SU-DHL-6 (cell line): ENCODE data around the gene TRIM66.

Experiments used
- H2AFZ ChIP-seq: fragments of 200-600 bp; sonication (generic); 2 replicates; pipeline ENCODE4 v1.6.1; 2014; ENCODE audit warnings: low read depth, mild to moderate bottlenecking, moderate library complexity, mixed read lengths, antibody characterized with exemption, low read length; ENCODE audit not compliant: severe bottlenecking
- H3F3A ChIP-seq: fragments of 200-600 bp; shearing (Covaris generic); 2 replicates; pipeline ENCODE4 v1.6.0; 2016; ENCODE audit warnings: antibody characterized with exemption, mild to moderate bottlenecking; ENCODE audit not compliant: insufficient read depth
- H3K27ac ChIP-seq: fragments of 200-600 bp; sonication (generic); 2 replicates; pipeline ENCODE4 v1.5.1; 2016; ENCODE audit warnings: low read depth, mild to moderate bottlenecking, low read length, moderate library complexity, mixed read lengths
- H3K27me3 ChIP-seq: fragments of 200-600 bp; sonication (generic), shearing (Covaris generic); 2 replicates; pipeline ENCODE4 v1.6.0; 2014; ENCODE audit warnings: mild to moderate bottlenecking, low read length
- H3K36me3 ChIP-seq: fragments of 200-600 bp; sonication (generic); 2 replicates; pipeline ENCODE4 v1.6.1; 2014; ENCODE audit warnings: mild to moderate bottlenecking, low read length, mixed read lengths
- H3K4me2 ChIP-seq: fragments of 300-600, 200-600 bp; shearing (Covaris generic), sonication (generic); 2 replicates; pipeline ENCODE4 v1.6.0; 2014; ENCODE audit warnings: low read length, low read depth, mild to moderate bottlenecking; ENCODE audit not compliant: poor library complexity, severe bottlenecking
- H3K4me3 ChIP-seq: fragments of 200-600 bp; sonication (generic); 2 replicates; pipeline ENCODE4 v1.5.1; 2014; ENCODE audit warnings: antibody characterized with exemption, low read length, mild to moderate bottlenecking, mixed read lengths; ENCODE audit not compliant: insufficient read depth, poor library complexity, severe bottlenecking
- H3K79me2 ChIP-seq: fragments of 200-600 bp; sonication (generic); 2 replicates; pipeline ENCODE4 v1.6.1; 2014; ENCODE audit warnings: mild to moderate bottlenecking, low read length, moderate library complexity; ENCODE audit not compliant: insufficient read depth
- H3K9ac ChIP-seq: fragments of 200-600 bp; sonication (generic); 2 replicates; pipeline ENCODE4 v1.7.0; 2014; ENCODE audit warnings: mild to moderate bottlenecking, low read length
- H3K9me2 ChIP-seq: fragments of 200-600 bp; sonication (generic); replicated peaks from 2 replicates; pipeline ENCODE4 v1.6.1; 2014; ENCODE audit warnings: low read length; ENCODE audit not compliant: insufficient read depth
- H3K9me3 ChIP-seq: fragments of 200-600 bp; sonication (generic); 2 replicates; pipeline ENCODE4 v1.6.1; 2014; ENCODE audit warnings: low read length, mixed read lengths; ENCODE audit not compliant: insufficient read depth
- H4K20me1 ChIP-seq: fragments of 200-600 bp; sonication (generic); 2 replicates; pipeline ENCODE4 v1.6.1; 2014; ENCODE audit warnings: low read depth, mild to moderate bottlenecking, antibody characterized with exemption, low read length, moderate library complexity, mixed read lengths
- EZH2phosphoT487 ChIP-seq: fragments of 200-600 bp; sonication (generic), shearing (Covaris generic); conservative IDR thresholded peaks from 2 replicates; pipeline ENCODE4 v1.6.1; 2018; ENCODE audit warnings: mild to moderate bottlenecking, antibody characterized with exemption, low read length, moderate library complexity, mixed read lengths
- TF ChIP-seq, protein P1 (sequence below): fragments of 200-600 bp; sonication (generic); IDR thresholded peaks from one replicate; pipeline ENCODE4 v1.5.1; 2017; ENCODE audit warnings: antibody characterized with exemption, mild to moderate bottlenecking, low read length, moderate library complexity; ENCODE audit not compliant: insufficient read depth, poor library complexity, severe bottlenecking

The TRIM66 gene

DNA sequence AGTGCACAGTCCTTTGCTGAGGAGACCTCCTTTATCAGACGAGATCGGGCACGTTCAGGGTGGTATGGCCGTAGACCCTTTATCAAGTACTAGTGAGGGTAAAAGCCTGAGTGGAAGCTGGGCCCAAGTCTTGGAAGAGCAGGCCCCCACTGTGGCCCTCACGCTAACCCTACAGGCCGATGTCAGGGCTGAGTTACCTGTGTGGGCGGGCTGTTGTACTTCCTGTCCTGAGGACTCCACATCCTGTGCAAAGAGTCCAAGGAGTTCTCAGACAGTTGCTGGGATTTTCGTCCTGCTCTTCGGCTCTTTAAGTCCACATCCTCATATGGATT lies 35.0 kb upstream of the TRIM66 start:
- H3K9me2 ChIP-seq, result no peaks in the 10 kb centered on the region
- H3K79me2 ChIP-seq, result no peaks in the 10 kb centered on the region
- no peak overlapping the region for H3K27ac ChIP-seq
- TF ChIP-seq, protein P1, sequence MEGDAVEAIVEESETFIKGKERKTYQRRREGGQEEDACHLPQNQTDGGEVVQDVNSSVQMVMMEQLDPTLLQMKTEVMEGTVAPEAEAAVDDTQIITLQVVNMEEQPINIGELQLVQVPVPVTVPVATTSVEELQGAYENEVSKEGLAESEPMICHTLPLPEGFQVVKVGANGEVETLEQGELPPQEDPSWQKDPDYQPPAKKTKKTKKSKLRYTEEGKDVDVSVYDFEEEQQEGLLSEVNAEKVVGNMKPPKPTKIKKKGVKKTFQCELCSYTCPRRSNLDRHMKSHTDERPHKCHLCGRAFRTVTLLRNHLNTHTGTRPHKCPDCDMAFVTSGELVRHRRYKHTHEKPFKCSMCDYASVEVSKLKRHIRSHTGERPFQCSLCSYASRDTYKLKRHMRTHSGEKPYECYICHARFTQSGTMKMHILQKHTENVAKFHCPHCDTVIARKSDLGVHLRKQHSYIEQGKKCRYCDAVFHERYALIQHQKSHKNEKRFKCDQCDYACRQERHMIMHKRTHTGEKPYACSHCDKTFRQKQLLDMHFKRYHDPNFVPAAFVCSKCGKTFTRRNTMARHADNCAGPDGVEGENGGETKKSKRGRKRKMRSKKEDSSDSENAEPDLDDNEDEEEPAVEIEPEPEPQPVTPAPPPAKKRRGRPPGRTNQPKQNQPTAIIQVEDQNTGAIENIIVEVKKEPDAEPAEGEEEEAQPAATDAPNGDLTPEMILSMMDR, result no peak
- no peak for TF ChIP-seq EZH2phosphoT487
- H2AFZ ChIP-seq, result peak overlapping the region; percentile 23
- no peak overlapping the region for H3K9ac ChIP-seq
- no peaks in the 10 kb centered on the region for H3K9me3 ChIP-seq
- H3K36me3 ChIP-seq, result no peaks in the 10 kb centered on the region
- no peak overlapping the region for H3K4me3 ChIP-seq
- no peaks in the 10 kb centered on the region for H4K20me1 ChIP-seq
- no peaks in the 10 kb centered on the region for H3F3A ChIP-seq
- H3K4me2 ChIP-seq, result no peak overlapping the region
- no peaks in the 10 kb centered on the region for H3K27me3 ChIP-seq

DNA sequence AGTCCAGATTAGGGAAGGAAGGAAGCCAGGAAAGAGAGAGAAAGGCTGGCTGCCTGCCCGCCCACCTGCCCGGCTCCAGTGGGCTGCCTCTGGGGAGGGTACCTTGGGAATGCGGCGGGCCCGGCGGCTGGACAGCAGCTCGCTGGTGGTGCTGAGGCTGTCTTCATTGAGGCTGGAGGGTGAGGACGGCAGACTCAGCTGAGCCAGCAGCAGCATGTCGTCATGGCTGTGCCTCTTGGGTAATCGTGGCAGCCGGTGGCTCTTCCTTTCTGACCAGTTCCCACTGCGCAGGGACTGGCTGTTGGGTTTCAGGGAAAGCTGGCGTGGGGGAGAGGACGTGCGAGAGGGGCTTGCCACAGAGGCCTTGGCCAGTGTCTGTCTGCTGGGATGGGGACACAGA lies 33.0 kb upstream of the TRIM66 start:
- Histone ChIP-seq H3K27ac (no peak overlapping the region), H3F3A (no peaks in the 10 kb centered on the region), H3K4me3 (no peak overlapping the region), H3K79me2 (no peaks in the 10 kb centered on the region), H3K36me3 (no peaks in the 10 kb centered on the region), H3K4me2 (no peak overlapping the region), H3K27me3 (no peaks in the 10 kb centered on the region), H3K9ac (no peak overlapping the region), H4K20me1 (no peaks in the 10 kb centered on the region), H3K9me2 (no peaks in the 10 kb centered on the region), H3K9me3 (no peaks in the 10 kb centered on the region), H2AFZ (no peak overlapping the region)
- TF ChIP-seq, protein P1, result no peak
- TF ChIP-seq EZH2phosphoT487, result no peak

DNA sequence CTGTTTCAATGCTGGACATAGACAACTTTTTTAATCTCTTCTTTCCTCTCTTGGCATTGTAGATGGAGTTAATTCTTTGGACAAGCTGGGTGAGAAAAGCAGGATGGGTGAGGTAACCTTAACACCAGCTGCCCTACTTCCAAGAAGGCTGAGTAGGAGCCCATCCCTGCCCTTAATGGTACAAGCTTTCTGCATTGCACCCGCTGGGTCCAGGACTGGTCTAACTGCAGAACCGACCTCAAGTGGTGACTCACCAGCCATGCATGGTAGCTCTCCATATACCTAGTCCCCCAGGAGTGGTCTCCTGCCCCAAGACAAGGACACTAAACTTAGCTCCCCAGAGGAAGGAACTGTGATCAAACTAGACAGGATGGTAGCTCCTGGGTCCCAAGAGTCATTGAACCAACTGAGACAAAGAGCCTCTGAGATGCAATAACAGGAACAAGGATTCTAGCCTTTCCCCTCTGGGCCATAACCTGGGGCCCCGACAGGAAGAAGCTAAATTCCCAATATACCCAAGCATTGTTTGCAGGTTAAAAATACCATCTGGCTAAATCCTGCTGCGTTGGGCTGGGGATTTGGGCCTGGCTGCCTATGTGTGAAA lies 32.3 kb upstream of the TRIM66 start:
- H3K9ac ChIP-seq, result no peak overlapping the region
- H3K9me2 ChIP-seq, result no peaks in the 10 kb centered on the region
- no peaks in the 10 kb centered on the region for H3K27me3 ChIP-seq
- no peak for TF ChIP-seq EZH2phosphoT487
- TF ChIP-seq, protein P1, result no peak
- H3F3A ChIP-seq, result no peaks in the 10 kb centered on the region
- no peak overlapping the region for H3K4me3 ChIP-seq
- no peak overlapping the region for H2AFZ ChIP-seq
- H3K9me3 ChIP-seq, result no peaks in the 10 kb centered on the region
- H3K79me2 ChIP-seq, result no peaks in the 10 kb centered on the region
- H3K4me2 ChIP-seq, result no peak overlapping the region
- H3K36me3 ChIP-seq, result no peaks in the 10 kb centered on the region
- no peaks in the 10 kb centered on the region for H4K20me1 ChIP-seq
- H3K27ac ChIP-seq, result no peak overlapping the region
